Neural progenitor cell (in vitro differentiated cells): ENCODE measurements around the gene SLC10A1. TPM values are rescaled to one million over a fixed set of nuclear protein-coding genes. Genes with fewer than 3 reads are reported as not detected.

ENCODE experiments used
- DNase-seq: peaks from one replicate; pipeline ENCODE4 v3.0.0-alpha.2; 2016; ENCODE audit warnings: low spot score
- H2AFZ ChIP-seq: fragments of 200-600 bp; sonication (generic); replicated peaks from 2 replicates; pipeline ENCODE4 v1.6.1; 2016; ENCODE audit warnings: antibody characterized with exemption
- H3F3A ChIP-seq: fragments of 200-600 bp; sonication (generic); 2 replicates; pipeline ENCODE4 v1.6.1; 2016; ENCODE audit warnings: antibody characterized with exemption, low read depth
- H3K27ac ChIP-seq: fragments of 200-600 bp; sonication (generic); 2 replicates; pipeline ENCODE4 v1.5.1; 2016; ENCODE audit warnings: mild to moderate bottlenecking
- H3K27me3 ChIP-seq: fragments of 200-600 bp; sonication (generic); 2 replicates; pipeline ENCODE4 v1.6.1; 2016; ENCODE audit warnings: mild to moderate bottlenecking, moderate library complexity
- H3K36me3 ChIP-seq: fragments of 200-600 bp; sonication (generic); 2 replicates; pipeline ENCODE4 v1.5.1; 2016
- H3K4me1 ChIP-seq: fragments of 200-600 bp; sonication (generic); 2 replicates; pipeline ENCODE4 v1.6.1; 2016; ENCODE audit warnings: mixed run types
- H3K4me2 ChIP-seq: fragments of 200-600 bp; sonication (generic); 2 replicates; pipeline ENCODE4 v1.6.1; 2016
- H3K4me3 ChIP-seq: fragments of 200-600 bp; sonication (generic); 2 replicates; pipeline ENCODE4 v1.5.1; 2016
- H3K79me2 ChIP-seq: fragments of 200-600 bp; sonication (generic); 2 replicates; pipeline ENCODE4 v1.6.1; 2016; ENCODE audit warnings: low read depth
- H3K9ac ChIP-seq: fragments of 200-600 bp; sonication (generic); 2 replicates; pipeline ENCODE4 v1.6.1; 2016
- H3K9me3 ChIP-seq: fragments of 200-600 bp; sonication (generic); 2 replicates; pipeline ENCODE4 v1.5.1; 2016; ENCODE audit warnings: low read depth
- H4K20me1 ChIP-seq: fragments of 200-600 bp; sonication (generic); 2 replicates; pipeline ENCODE4 v1.6.1; 2016; ENCODE audit warnings: low read depth
- H3K27ac Mint-ChIP-seq: 3 replicates; pipeline ENCODE4 v1.8.0; 2021; ENCODE audit warnings: mixed read lengths
- H3K27me3 Mint-ChIP-seq: 2 replicates; pipeline ENCODE4 v1.8.0; 2022; ENCODE audit warnings: low read depth, mild to moderate bottlenecking, inconsistent platforms, moderate library complexity, mixed read lengths; ENCODE audit not compliant: insufficient read depth
- H3K36me3 Mint-ChIP-seq: 3 replicates; pipeline ENCODE4 v1.8.0; 2021; ENCODE audit warnings: mixed read lengths
- H3K4me1 Mint-ChIP-seq: 3 replicates; pipeline ENCODE4 v1.8.0; 2021; ENCODE audit warnings: mixed read lengths
- H3K4me3 Mint-ChIP-seq: 3 replicates; pipeline ENCODE4 v1.8.0; 2021; ENCODE audit warnings: mild to moderate bottlenecking, moderate library complexity, mixed read lengths
- H3K9me3 Mint-ChIP-seq: 3 replicates; pipeline ENCODE4 v1.8.0; 2020; ENCODE audit warnings: mixed read lengths
- EZH2 ChIP-seq: fragments of 200-600 bp; sonication (generic); IDR thresholded peaks from 2 replicates; pipeline ENCODE4 v1.6.1; 2017; ENCODE audit warnings: antibody characterized with exemption, mild to moderate bottlenecking, moderate library complexity
- EZH2phosphoT487 ChIP-seq: fragments of 200-600 bp; sonication (generic); IDR thresholded peaks from 2 replicates; pipeline ENCODE4 v1.6.1; 2017; ENCODE audit warnings: antibody characterized with exemption
- total RNA-seq: library from RNA; depleted of rRNA; stranded (reverse); fragments of >200 nt; gene quantifications from 2 replicates; pipeline ENCODE4 v1.2.3, GENCODE V29; 2015; ENCODE audit warnings: low replicate concordance
- TF ChIP-seq, protein P1 (sequence below): fragments of 200-600 bp; sonication (generic); IDR thresholded peaks from 2 replicates; pipeline ENCODE4 v1.5.1; 2017; ENCODE audit warnings: antibody characterized with exemption, mild to moderate bottlenecking

The SLC10A1 gene
- total RNA-seq, 1 donor from 2014 or later: not detected

DNA sequence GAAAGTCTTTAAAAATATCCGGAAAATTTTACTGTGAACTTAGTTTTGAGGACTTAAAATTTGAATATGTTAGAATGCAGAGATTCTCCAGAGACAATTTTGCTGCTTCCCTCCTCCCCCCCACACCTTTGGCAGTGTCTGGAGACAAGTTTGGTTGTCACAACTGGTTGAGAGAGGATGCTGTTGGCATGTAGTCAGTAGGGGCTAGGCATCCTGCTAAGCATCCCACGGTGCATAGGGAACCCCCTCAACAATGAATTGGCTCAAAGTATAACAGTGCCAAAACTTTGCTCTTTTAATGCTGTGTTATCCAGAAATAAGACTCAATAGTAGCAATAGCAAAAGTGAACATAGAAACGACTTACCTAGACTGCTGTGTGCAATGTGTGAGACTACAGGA is 26.5 kb downstream of the SLC10A1 start:
- Mint-ChIP-seq H3K4me3 (no peak overlapping the region), H3K27ac (no peak overlapping the region), H3K4me1 (peaks cover 28% of the 10 kb centered on the region), H3K27me3 (peaks cover 9% of the 10 kb centered on the region), H3K9me3 (no peaks in the 10 kb centered on the region), H3K36me3 (peaks cover 61% of the 10 kb centered on the region)
- H3K4me2 ChIP-seq: no peak overlapping the region
- no peaks in the 10 kb centered on the region for H3K27me3 ChIP-seq
- H4K20me1 ChIP-seq: peaks cover 42% of the 10 kb centered on the region
- peaks cover 20% of the 10 kb centered on the region for H3K4me1 ChIP-seq
- peaks cover 85% of the 10 kb centered on the region for H3F3A ChIP-seq
- no peak overlapping the region for H2AFZ ChIP-seq
- H3K9me3 ChIP-seq: no peaks in the 10 kb centered on the region
- TF ChIP-seq EZH2phosphoT487 (no peak), EZH2 (no peak)
- TF ChIP-seq, protein P1, sequence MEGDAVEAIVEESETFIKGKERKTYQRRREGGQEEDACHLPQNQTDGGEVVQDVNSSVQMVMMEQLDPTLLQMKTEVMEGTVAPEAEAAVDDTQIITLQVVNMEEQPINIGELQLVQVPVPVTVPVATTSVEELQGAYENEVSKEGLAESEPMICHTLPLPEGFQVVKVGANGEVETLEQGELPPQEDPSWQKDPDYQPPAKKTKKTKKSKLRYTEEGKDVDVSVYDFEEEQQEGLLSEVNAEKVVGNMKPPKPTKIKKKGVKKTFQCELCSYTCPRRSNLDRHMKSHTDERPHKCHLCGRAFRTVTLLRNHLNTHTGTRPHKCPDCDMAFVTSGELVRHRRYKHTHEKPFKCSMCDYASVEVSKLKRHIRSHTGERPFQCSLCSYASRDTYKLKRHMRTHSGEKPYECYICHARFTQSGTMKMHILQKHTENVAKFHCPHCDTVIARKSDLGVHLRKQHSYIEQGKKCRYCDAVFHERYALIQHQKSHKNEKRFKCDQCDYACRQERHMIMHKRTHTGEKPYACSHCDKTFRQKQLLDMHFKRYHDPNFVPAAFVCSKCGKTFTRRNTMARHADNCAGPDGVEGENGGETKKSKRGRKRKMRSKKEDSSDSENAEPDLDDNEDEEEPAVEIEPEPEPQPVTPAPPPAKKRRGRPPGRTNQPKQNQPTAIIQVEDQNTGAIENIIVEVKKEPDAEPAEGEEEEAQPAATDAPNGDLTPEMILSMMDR: no peak
- no peak overlapping the region for H3K9ac ChIP-seq
- H3K36me3 ChIP-seq: peaks cover 54% of the 10 kb centered on the region
- H3K27ac ChIP-seq: no peak overlapping the region
- H3K4me3 ChIP-seq: no peak overlapping the region
- no peak for DNase-seq
- H3K79me2 ChIP-seq: peaks cover 61% of the 10 kb centered on the region

DNA sequence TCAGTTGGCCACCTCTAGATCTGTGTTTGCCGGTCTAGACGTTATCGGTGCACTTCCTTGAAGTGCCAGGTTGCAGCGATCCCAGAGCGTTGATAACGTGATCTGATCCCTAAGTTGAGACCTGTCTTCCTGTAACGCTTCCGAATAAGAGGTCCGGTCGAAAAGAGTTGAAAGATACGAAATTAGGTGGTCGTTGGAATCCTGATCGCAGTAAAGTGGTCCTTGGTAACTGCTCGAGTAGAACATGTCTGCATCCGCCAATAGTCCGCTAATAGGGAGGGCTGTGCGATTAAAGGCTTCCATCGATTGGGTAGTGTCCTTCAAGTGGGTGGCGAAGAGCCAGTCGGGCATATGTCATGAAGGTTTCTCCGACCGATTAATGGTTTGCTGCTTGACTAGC is 27.4 kb downstream of the SLC10A1 start:
- H3K9ac ChIP-seq: no peak overlapping the region
- no peaks in the 10 kb centered on the region for H3K9me3 Mint-ChIP-seq
- peaks cover 61% of the 10 kb centered on the region for H3K79me2 ChIP-seq
- H3K4me3 Mint-ChIP-seq: peak overlapping the region; percentile 70
- H3K27ac Mint-ChIP-seq: no peak overlapping the region
- peaks cover 28% of the 10 kb centered on the region for H3K4me1 Mint-ChIP-seq
- H4K20me1 ChIP-seq: peaks cover 42% of the 10 kb centered on the region
- DNase-seq: no peak
- H3F3A ChIP-seq: peaks cover 78% of the 10 kb centered on the region
- H3K9me3 ChIP-seq: no peaks in the 10 kb centered on the region
- peaks cover 57% of the 10 kb centered on the region for H3K36me3 Mint-ChIP-seq
- H2AFZ ChIP-seq: no peak overlapping the region
- H3K4me1 ChIP-seq: peaks cover 20% of the 10 kb centered on the region
- no peaks in the 10 kb centered on the region for H3K27me3 ChIP-seq
- H3K4me3 ChIP-seq: peak overlapping the region; percentile 10
- H3K27ac ChIP-seq: no peak overlapping the region
- H3K4me2 ChIP-seq: peak overlapping the region; percentile 92
- peaks cover 47% of the 10 kb centered on the region for H3K36me3 ChIP-seq
- TF ChIP-seq EZH2: no peak
- TF ChIP-seq, protein P1: no peak
- H3K27me3 Mint-ChIP-seq: peaks cover 9% of the 10 kb centered on the region

DNA sequence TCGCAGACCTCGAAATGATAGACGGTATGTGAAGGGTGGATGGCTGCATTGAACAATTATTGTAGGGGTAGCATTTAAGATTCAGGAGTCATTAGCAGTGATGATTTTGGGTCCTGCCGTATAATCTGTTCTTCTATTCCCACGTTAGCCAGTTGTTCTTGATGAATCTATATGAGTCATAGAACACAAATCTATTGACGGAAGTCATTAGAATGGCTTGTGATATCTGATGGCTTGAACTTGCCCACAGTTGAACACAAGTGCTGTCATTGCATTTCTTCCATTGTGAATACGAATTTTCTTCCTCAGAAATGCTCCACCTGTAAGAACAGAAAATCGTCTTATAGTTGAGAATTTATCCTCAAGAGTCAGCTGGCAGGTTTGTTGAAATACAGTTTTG is 28.2 kb downstream of the SLC10A1 start:
- Mint-ChIP-seq H3K4me1 (peaks cover 28% of the 10 kb centered on the region), H3K27me3 (peaks cover 9% of the 10 kb centered on the region), H3K27ac (no peak overlapping the region), H3K36me3 (peaks cover 53% of the 10 kb centered on the region), H3K9me3 (no peaks in the 10 kb centered on the region), H3K4me3 (peak overlapping the region; percentile 99)
- Histone ChIP-seq H3K9me3 (no peaks in the 10 kb centered on the region), H3K36me3 (peaks cover 47% of the 10 kb centered on the region), H3K27me3 (no peaks in the 10 kb centered on the region), H3K4me2 (peak overlapping the region; percentile 92), H3F3A (peaks cover 72% of the 10 kb centered on the region), H4K20me1 (peaks cover 39% of the 10 kb centered on the region), H3K9ac (no peak overlapping the region), H3K79me2 (peaks cover 56% of the 10 kb centered on the region), H3K4me1 (peaks cover 20% of the 10 kb centered on the region), H3K4me3 (peak overlapping the region; percentile 80), H2AFZ (no peak overlapping the region), H3K27ac (no peak overlapping the region)
- DNase-seq: no peak
- TF ChIP-seq, protein P1: no peak
- TF ChIP-seq EZH2: no peak
- TF ChIP-seq EZH2phosphoT487: no peak
